Spleen (tissue), 11 donors: ENCODE measurements around the gene CCDC43. TPM values are rescaled to one million over a fixed set of nuclear protein-coding genes. Genes with fewer than 3 reads are reported as not detected.
"Not testable (repeated sequence)": the region's sequence is repeated elsewhere in the genome, so short reads cannot be mapped to it uniquely, and the experiment has no call there.

ENCODE experiments used
- DNase-seq: peaks from one replicate; pipeline ENCODE4 v3.0.0-alpha.2; 2020
- H3K27ac ChIP-seq, 8 donors: fragments of 200-600 bp; sonication (generic) in 7 of 8; 1 replicate in 4 of 8; 2 replicates in 4 of 8; pipeline versions ENCODE4 v1.5.0 to v1.8.0; 2016 to 2021; ENCODE audit warnings: inconsistent platforms in 4 of 8, mild to moderate bottlenecking in 4 of 8, moderate library complexity in 1 of 8
- H3K27me3 ChIP-seq, 7 donors: fragments of 200-600 bp; sonication (generic) in 6 of 7; replicated peaks in 1 of 7; 1 replicate in 4 of 7; 2 replicates in 3 of 7; pipeline versions ENCODE4 v1.5.0 to v1.8.0; 2016 to 2021; ENCODE audit warnings: inconsistent platforms in 3 of 7, mild to moderate bottlenecking in 1 of 7
- H3K36me3 ChIP-seq, 6 donors: fragments of 200-600 bp; sonication (generic) in 5 of 6; 1 replicate in 4 of 6; 2 replicates in 2 of 6; pipeline versions ENCODE4 v1.5.0 to v1.8.0; 2016 to 2021; ENCODE audit warnings: inconsistent platforms in 2 of 6
- H3K4me1 ChIP-seq, 6 donors: fragments of 200-600 bp; sonication (generic) in 5 of 6; 1 replicate in 3 of 6; 2 replicates in 3 of 6; pipeline versions ENCODE4 v1.5.0 to v1.8.0; 2016 to 2021; ENCODE audit warnings: inconsistent platforms in 3 of 6
- H3K4me3 ChIP-seq, 8 donors: fragments of 200-600 bp; sonication (generic) in 7 of 8; 1 replicate in 4 of 8; 2 replicates in 4 of 8; pipeline versions ENCODE4 v1.5.0 to v1.8.0; 2016 to 2021; ENCODE audit warnings: inconsistent platforms in 4 of 8, mild to moderate bottlenecking in 4 of 8, moderate library complexity in 2 of 8
- H3K9me3 ChIP-seq, 8 donors: fragments of 200-600 bp; sonication (generic) in 7 of 8; 1 replicate in 4 of 8; 2 replicates in 4 of 8; pipeline versions ENCODE4 v1.5.0 to v1.8.0; 2016 to 2021; ENCODE audit warnings: inconsistent platforms in 4 of 8
- POLR2A ChIP-seq, 3 donors: fragments of 450-650 bp; IDR thresholded peaks; one replicate each; pipeline ENCODE4 v1.5.1; 2017; ENCODE audit warnings: antibody characterized with exemption in 3 of 3, mild to moderate bottlenecking in 1 of 3
- POLR2AphosphoS5 ChIP-seq, 3 donors: sonication (generic); formaldehyde crosslinking; IDR thresholded peaks; one replicate each; pipeline ENCODE4 v1.5.1; 2017; ENCODE audit warnings: antibody characterized with exemption in 3 of 3
- WGBS, 5 donors: extraction: QIAGEN DNeasy Blood & Tissue Kit in 3 of 5; methylation state at CpG; one replicate each; pipeline versions ENCODE4 v1.1.5 to v1.1.7; 2013 to 2018; 5-methylcytosine and 5-hydroxymethylcytosine counted together
- intact Hi-C: fragments of 100-400 bp; cut with DNase I; formaldehyde crosslinking; loops from one replicate; pipeline ENCODE4 v1.15.0; 2023; ENCODE audit warnings: low total_unique reads
- polyA plus RNA-seq, 3 donors: library from polyadenylated mRNA; stranded (reverse); fragments of 200-250 nt; gene quantifications; one replicate each; pipeline ENCODE4 v1.2.1, GENCODE V29; 2013
- total RNA-seq, 7 donors: library from RNA; depleted of rRNA in 3 of 7; stranded (reverse); fragments of >200 nt in 3 of 7; fragmentation: NEBNext Ultra II Directional in 4 of 7; extraction: Animal tissue kit (Norgen Biotek cat#: 25700) in 4 of 7; gene quantifications; one replicate each; pipeline versions ENCODE4 v1.1.0 to v1.2.1, GENCODE V29; 2016 to 2021
- TF ChIP-seq, protein P1 (sequence below), 11 experiments: fragments of 200-600 bp in 7 of 11; fragments of 450-650 bp in 4 of 11; sonication (generic) in 4 of 11; IDR thresholded peaks in 8 of 11; conservative IDR thresholded peaks in 3 of 11; 1 replicate in 7 of 11; 2 replicates in 4 of 11; pipeline versions ENCODE4 v1.4.0 to v1.8.0; 2016 to 2021; ENCODE audit warnings: antibody characterized with exemption in 11 of 11, inconsistent platforms in 4 of 11, mild to moderate bottlenecking in 1 of 11
- donor health status: healthy with polysubstance abuse.
- donor health status: DM: no; HTN: no; CAD: no; lungs with moderate emphysema.
- donor health status: DM: no; HTN: no; CAD: no.
- donor health status: Bipolar disorder and iron deficiency.
- donor health status: healthy.
- donor health status: DM: no; HTN: no; CAD: no.
- donor health status: DM: yes; HTN: yes; CAD: no.

The CCDC43 gene
- total and polyA plus RNA-seq, 10 donors = 9.7 to 19.9 (median 17.0) TPM

DNA sequence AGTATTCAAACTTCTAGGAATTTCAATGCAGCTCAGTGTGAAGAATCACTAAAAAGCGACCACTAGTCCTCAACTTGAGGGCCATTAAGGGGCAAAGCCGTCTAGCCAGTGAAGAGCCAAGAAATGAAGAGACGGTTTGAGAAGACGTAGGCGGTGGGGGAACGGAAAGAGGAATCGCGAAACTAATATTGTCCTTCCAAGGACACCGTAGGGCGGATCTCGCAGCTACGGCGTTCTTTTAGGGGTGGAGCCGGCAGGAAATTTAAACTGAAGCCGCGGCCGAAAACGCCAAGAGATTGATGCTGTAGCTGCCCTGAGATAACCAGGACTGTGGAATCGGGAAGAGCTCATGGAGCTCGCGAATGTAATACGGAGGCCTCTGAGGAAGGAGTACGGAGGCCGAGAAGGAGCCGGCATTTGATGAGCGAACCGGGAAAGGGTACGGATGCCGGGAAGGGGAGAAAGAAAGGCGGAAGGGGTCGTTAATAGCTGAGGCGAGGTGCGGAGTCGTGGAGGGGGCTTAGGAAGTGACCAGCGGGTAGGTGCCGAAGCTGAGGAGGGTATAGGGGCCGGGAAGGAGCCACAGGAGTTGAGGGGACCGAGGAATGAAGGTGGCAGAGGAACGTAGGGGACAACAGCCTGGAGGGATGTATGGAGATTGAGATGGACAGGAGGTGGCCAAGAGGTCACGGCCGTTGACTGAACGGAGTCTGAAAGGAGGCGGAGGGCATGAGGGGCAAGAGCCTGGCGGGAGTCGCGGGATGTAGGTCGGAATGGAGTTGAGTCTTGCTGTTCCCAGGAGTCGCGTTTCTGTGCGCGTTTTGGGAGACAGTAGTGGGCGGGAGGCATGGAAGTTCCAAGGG is 19.1 kb upstream of the CCDC43 start, which contains the start of gene DBF4B:
DBF4B (plus strand) TSS at position 265 of the 863 bp plus-strand sequence; CDS start at position 421, 156 bp downstream.
- TF ChIP-seq, protein P1, sequence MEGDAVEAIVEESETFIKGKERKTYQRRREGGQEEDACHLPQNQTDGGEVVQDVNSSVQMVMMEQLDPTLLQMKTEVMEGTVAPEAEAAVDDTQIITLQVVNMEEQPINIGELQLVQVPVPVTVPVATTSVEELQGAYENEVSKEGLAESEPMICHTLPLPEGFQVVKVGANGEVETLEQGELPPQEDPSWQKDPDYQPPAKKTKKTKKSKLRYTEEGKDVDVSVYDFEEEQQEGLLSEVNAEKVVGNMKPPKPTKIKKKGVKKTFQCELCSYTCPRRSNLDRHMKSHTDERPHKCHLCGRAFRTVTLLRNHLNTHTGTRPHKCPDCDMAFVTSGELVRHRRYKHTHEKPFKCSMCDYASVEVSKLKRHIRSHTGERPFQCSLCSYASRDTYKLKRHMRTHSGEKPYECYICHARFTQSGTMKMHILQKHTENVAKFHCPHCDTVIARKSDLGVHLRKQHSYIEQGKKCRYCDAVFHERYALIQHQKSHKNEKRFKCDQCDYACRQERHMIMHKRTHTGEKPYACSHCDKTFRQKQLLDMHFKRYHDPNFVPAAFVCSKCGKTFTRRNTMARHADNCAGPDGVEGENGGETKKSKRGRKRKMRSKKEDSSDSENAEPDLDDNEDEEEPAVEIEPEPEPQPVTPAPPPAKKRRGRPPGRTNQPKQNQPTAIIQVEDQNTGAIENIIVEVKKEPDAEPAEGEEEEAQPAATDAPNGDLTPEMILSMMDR (IDR thresholded peaks at IDR 0.05 in 8 of 11, conservative IDR thresholded peaks at IDR 0.05 in 3 of 11) = peak in 2 of 11 experiments; percentile 5 to 21
- TF ChIP-seq POLR2A (IDR thresholded peaks at IDR 0.05) (no peak), POLR2AphosphoS5 (IDR thresholded peaks at IDR 0.05) (peak in 2 of 3 donors; percentile 74 to 80)
- Histone ChIP-seq H3K4me1 (peaks cover 6 to 26% (median 16%) of the 10 kb centered on the region in 6 donors), H3K4me3 (peak within 1 kb of the TSS; percentile 64 to 97 (median 90)), H3K27ac (peak within 1 kb of the TSS; percentile 55 to 81 (median 70)), H3K9me3 (no peaks in the 10 kb centered on the region), H3K27me3 (peaks cover 0 to 11% (median 0%) of the 10 kb centered on the region in 7 donors), H3K36me3 (peaks cover 0 to 11% (median 0%) of the 10 kb centered on the region in 6 donors)
- WGBS, 5 donors = 0 to 1% (median 1%) methylated on average over 52 of the region's 52 CpGs
- peak; percentile 90 for DNase-seq
- intact Hi-C loops = no loop called here

DNA sequence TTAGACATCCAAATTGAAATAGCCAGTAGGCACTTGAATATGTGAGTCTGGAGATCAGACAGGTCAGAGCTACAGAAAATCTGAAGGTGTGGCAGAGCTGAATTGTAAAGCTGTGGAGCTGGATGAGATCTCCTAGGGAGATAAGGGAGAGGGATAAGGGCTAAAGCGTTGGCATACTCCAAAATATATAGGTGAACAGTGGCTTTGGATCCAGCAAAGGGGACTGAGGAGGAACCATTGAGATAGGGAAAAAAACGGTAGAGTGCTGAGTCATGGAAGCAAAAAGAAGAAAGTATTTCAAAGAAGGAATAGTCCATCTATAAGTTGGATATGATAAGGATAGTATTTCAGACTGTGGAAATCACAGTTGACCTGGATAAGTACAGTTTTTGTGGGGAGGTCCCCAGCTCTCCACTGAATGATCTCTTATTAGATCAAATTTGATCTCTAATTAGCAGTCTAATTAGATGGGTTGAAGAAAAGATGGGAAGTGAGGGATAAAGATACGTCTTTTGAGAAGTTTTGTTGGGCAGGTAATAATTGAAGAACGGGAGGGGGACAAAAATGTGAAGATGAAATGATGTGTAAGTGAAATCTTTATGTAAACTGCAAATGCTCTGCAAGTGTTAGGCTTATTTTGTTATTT is 18.3 kb upstream of the CCDC43 start:
- Histone ChIP-seq H3K27ac (peak overlapping the region; percentile 55 to 81 (median 70)), H3K4me3 (peak overlapping the region; percentile 64 to 97 (median 90)), H3K9me3 (no peaks in the 10 kb centered on the region), H3K4me1 (peaks cover 6 to 26% (median 16%) of the 10 kb centered on the region in 6 donors), H3K36me3 (peaks cover 0 to 6% (median 0%) of the 10 kb centered on the region in 6 donors), H3K27me3 (peaks cover 0 to 11% (median 0%) of the 10 kb centered on the region in 7 donors)
- intact Hi-C loops = no loop called here
- TF ChIP-seq POLR2A (IDR thresholded peaks at IDR 0.05) (no peak), POLR2AphosphoS5 (IDR thresholded peaks at IDR 0.05) (no peak)
- TF ChIP-seq, protein P1 (IDR thresholded peaks at IDR 0.05 in 8 of 11, conservative IDR thresholded peaks at IDR 0.05 in 3 of 11) = no peak
- 25 to 35% (median 27%) methylated on average over 4 of the region's 4 CpGs for whole genome bisulfite sequencing, 5 donors
- no peak for DNase-seq

DNA sequence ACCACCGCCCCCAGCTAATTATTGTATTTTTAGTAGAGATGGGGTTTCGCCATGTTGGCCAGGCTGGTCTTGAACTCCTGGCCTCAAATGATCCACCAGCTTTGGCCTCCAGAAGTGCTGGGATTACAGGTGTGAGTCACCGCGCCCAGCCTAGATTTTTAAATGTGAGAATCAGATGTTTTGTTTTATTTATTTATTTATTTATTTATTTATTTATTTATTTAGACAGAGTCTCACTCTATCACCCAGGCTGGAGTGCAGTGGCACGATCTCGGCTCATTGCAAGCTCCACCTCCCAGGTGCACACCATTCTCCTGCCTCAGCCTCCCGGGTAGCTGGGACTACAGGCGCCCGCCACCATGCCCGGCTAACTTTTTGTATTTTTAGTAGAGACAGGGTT is 10.7 kb upstream of the CCDC43 start:
- DNase-seq, H3K36me3 ChIP-seq: not testable (repeated sequence)
- 90 to 93% (median 91%) methylated on average over 10 of the region's 10 CpGs for WGBS, 5 donors

DNA sequence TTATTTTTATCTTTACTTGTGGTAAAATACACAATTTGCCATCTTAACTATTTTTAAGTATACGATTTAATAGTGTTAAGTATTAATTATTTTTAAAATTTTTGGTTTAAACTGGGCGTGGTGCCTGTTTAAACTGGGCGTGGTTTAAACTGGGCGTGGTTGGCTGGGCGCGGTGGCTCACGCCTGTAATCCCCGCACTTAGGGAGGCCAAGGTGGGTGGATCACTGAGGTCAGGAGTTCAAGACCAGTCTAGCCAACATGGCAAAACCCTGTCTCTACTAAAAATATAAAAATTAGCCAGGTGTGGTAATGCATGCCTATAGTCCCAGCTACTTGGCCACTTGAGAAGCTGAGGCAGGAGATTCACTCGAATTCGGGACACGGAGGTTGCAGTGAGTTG is 4.0 kb upstream of the CCDC43 start:
- Histone ChIP-seq H3K36me3 (no peaks in the 10 kb centered on the region), H3K4me1 (peaks cover 10 to 23% (median 16%) of the 10 kb centered on the region in 6 donors), H3K9me3 (no peaks in the 10 kb centered on the region), H3K4me3 (no peak overlapping the region), H3K27me3 (no peaks in the 10 kb centered on the region), H3K27ac (no peak overlapping the region)
- DNase-seq = no peak
- no peak for TF ChIP-seq POLR2AphosphoS5 (IDR thresholded peaks at IDR 0.05)
- no peak for TF ChIP-seq POLR2A (IDR thresholded peaks at IDR 0.05)
- TF ChIP-seq, protein P1 (IDR thresholded peaks at IDR 0.05 in 8 of 11, conservative IDR thresholded peaks at IDR 0.05 in 3 of 11) = no peak
- 83 to 86% (median 85%) methylated on average over 11 of the region's 11 CpGs for WGBS, 5 donors
- intact Hi-C loops = no loop called here

More for the DNA sequence above, 10.7 kb upstream of the CCDC43 start:
- H3K4me1 ChIP-seq, H3K9me3 ChIP-seq, H3K4me3 ChIP-seq, intact Hi-C loops, H3K27me3 ChIP-seq, H3K27ac ChIP-seq: not testable (repeated sequence)

DNA sequence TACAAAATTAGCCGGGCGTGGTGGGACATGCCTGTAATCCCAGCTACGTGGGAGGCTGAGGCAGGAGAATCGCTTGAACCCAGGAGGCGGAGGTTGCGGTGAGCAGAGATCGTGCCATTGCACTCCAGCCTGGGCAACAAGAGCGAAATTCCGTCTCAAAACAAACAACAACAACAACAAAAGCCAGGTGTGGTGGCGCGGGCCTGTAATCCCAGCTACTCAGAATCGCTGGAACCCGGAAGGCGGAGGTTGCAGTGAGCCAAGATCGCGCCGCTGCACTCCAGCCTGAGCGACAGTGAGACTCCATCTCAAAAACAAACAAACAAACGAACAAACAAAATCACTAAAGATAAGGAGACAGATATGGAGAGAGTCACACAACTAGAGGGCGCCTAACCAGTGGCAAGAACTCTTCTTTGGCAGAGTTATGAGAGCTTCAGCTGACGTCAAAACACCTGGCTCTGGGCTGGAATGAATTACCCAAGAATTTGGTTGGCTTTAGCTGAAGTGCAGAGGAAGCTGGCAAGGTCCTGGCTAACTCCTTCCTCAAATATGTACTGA is 1.2 kb upstream of the CCDC43 start:
- H3K27ac ChIP-seq, H3K9me3 ChIP-seq, DNase-seq, H3K27me3 ChIP-seq, intact Hi-C loops: not testable (repeated sequence)
- 87 to 90% (median 88%) methylated on average over 21 of the region's 21 CpGs for WGBS, 5 donors
- peak overlapping the region in 2 of 8 donors; percentile 93 to 98 for H3K4me3 ChIP-seq
- peaks cover 0 to 15% (median 4%) of the 10 kb centered on the region in 6 donors for H3K36me3 ChIP-seq
- peaks cover 13 to 38% (median 27%) of the 10 kb centered on the region in 6 donors for H3K4me1 ChIP-seq
